Measurements from ENCODE around the gene PRR5L. TPM values are rescaled to one million over a fixed set of nuclear protein-coding genes. Genes with fewer than 3 reads are reported as not detected.

PRR5L gene
- total and polyA plus RNA-seq, 2 experiments from 2014 or later = 3.1 to 8.9 TPM

DNA sequence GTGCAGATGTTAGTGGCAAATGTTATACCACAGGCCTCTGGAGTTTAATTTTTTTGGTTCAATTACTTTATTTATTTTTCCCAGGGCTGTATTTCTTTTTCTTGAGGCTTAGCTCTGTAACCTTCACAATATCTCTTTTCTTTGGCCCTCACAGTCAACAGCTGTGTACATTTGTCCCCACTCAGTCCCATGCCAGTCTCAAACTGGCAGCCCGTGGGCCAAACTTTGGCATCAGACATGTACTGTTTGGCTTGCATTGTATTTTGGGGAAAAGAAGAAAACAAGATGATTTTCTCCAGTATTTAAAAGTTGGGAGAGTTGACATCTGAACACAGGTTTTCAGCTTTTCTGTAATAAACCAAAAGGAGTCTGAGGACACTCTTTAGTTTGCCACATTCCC lies 87.1 kb downstream of the PRR5L start:
- Histone ChIP-seq H3K27me3 (ENCODE audit: insufficient read depth) (peaks cover 12% of the 10 kb centered on the region), H3F3A (replicated peaks; ENCODE audit: low read depth) (no peaks in the 10 kb centered on the region), H3K4me3 (no peak overlapping the region), H4K20me1 (replicated peaks; ENCODE audit: insufficient read depth) (no peaks in the 10 kb centered on the region), H3K79me2 (replicated peaks; ENCODE audit: insufficient read depth) (no peaks in the 10 kb centered on the region), H3K9me2 (ENCODE audit: insufficient read depth) (no peaks in the 10 kb centered on the region), H3K4me1 (ENCODE audit: insufficient read depth) (peaks cover 2% of the 10 kb centered on the region; the same call in 1 of the 2 replicates), H3K36me3 (ENCODE audit: insufficient read depth) (no peaks in the 10 kb centered on the region), H3K27ac (ENCODE audit: low read depth) (no peak overlapping the region), H3K4me2 (no peak overlapping the region), H2AFZ (no peak overlapping the region)
- no peak for DNase-seq (ENCODE audit: low spot score)
- ATAC-seq = no peak
- H3K4me3 Mint-ChIP-seq = no peak overlapping the region
- no peak overlapping the region for H3K27ac Mint-ChIP-seq
- no peaks in the 10 kb centered on the region for H3K36me3 Mint-ChIP-seq (ENCODE audit: low read depth)
- no peaks in the 10 kb centered on the region for H3K9me3 Mint-ChIP-seq
- peaks cover under 1% of the 10 kb centered on the region; the same call in 1 of the 3 replicates for H3K4me1 Mint-ChIP-seq
- peaks cover 9% of the 10 kb centered on the region for H3K27me3 Mint-ChIP-seq (ENCODE audit: insufficient read depth, low read depth, poor library complexity)
- TF ChIP-seq STAT1 (IDR thresholded peaks at IDR 0.05; ENCODE audit: unreplicated experiment) (no peak), EZH2 (IDR thresholded peaks at IDR 0.05; ENCODE audit: low read depth, unreplicated experiment) (no peak), POLR2AphosphoS5 (IDR thresholded peaks at IDR 0.05; ENCODE audit: low read depth) (no peak), ZNF114 (CRISPR knock-in tag; IDR thresholded peaks at IDR 0.05) (no peak), ZNF331 (CRISPR knock-in tag; IDR thresholded peaks at IDR 0.05; ENCODE audit: low read depth) (no peak), CREB1 (CRISPR knock-in tag; IDR thresholded peaks at IDR 0.05; ENCODE audit: low read depth) (no peak), NANOG (IDR thresholded peaks at IDR 0.05; ENCODE audit: borderline replicate concordance) (no peak), JUNB (IDR thresholded peaks at IDR 0.05; ENCODE audit: unreplicated experiment) (no peak)
- TF ChIP-seq, protein P1, sequence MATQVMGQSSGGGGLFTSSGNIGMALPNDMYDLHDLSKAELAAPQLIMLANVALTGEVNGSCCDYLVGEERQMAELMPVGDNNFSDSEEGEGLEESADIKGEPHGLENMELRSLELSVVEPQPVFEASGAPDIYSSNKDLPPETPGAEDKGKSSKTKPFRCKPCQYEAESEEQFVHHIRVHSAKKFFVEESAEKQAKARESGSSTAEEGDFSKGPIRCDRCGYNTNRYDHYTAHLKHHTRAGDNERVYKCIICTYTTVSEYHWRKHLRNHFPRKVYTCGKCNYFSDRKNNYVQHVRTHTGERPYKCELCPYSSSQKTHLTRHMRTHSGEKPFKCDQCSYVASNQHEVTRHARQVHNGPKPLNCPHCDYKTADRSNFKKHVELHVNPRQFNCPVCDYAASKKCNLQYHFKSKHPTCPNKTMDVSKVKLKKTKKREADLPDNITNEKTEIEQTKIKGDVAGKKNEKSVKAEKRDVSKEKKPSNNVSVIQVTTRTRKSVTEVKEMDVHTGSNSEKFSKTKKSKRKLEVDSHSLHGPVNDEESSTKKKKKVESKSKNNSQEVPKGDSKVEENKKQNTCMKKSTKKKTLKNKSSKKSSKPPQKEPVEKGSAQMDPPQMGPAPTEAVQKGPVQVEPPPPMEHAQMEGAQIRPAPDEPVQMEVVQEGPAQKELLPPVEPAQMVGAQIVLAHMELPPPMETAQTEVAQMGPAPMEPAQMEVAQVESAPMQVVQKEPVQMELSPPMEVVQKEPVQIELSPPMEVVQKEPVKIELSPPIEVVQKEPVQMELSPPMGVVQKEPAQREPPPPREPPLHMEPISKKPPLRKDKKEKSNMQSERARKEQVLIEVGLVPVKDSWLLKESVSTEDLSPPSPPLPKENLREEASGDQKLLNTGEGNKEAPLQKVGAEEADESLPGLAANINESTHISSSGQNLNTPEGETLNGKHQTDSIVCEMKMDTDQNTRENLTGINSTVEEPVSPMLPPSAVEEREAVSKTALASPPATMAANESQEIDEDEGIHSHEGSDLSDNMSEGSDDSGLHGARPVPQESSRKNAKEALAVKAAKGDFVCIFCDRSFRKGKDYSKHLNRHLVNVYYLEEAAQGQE (IDR thresholded peaks at IDR 0.05; ENCODE audit: unreplicated experiment) = no peak
- TF ChIP-seq, protein P2, sequence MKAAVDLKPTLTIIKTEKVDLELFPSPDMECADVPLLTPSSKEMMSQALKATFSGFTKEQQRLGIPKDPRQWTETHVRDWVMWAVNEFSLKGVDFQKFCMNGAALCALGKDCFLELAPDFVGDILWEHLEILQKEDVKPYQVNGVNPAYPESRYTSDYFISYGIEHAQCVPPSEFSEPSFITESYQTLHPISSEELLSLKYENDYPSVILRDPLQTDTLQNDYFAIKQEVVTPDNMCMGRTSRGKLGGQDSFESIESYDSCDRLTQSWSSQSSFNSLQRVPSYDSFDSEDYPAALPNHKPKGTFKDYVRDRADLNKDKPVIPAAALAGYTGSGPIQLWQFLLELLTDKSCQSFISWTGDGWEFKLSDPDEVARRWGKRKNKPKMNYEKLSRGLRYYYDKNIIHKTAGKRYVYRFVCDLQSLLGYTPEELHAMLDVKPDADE (IDR thresholded peaks at IDR 0.05) = no peak
- TF ChIP-seq, protein P3, sequence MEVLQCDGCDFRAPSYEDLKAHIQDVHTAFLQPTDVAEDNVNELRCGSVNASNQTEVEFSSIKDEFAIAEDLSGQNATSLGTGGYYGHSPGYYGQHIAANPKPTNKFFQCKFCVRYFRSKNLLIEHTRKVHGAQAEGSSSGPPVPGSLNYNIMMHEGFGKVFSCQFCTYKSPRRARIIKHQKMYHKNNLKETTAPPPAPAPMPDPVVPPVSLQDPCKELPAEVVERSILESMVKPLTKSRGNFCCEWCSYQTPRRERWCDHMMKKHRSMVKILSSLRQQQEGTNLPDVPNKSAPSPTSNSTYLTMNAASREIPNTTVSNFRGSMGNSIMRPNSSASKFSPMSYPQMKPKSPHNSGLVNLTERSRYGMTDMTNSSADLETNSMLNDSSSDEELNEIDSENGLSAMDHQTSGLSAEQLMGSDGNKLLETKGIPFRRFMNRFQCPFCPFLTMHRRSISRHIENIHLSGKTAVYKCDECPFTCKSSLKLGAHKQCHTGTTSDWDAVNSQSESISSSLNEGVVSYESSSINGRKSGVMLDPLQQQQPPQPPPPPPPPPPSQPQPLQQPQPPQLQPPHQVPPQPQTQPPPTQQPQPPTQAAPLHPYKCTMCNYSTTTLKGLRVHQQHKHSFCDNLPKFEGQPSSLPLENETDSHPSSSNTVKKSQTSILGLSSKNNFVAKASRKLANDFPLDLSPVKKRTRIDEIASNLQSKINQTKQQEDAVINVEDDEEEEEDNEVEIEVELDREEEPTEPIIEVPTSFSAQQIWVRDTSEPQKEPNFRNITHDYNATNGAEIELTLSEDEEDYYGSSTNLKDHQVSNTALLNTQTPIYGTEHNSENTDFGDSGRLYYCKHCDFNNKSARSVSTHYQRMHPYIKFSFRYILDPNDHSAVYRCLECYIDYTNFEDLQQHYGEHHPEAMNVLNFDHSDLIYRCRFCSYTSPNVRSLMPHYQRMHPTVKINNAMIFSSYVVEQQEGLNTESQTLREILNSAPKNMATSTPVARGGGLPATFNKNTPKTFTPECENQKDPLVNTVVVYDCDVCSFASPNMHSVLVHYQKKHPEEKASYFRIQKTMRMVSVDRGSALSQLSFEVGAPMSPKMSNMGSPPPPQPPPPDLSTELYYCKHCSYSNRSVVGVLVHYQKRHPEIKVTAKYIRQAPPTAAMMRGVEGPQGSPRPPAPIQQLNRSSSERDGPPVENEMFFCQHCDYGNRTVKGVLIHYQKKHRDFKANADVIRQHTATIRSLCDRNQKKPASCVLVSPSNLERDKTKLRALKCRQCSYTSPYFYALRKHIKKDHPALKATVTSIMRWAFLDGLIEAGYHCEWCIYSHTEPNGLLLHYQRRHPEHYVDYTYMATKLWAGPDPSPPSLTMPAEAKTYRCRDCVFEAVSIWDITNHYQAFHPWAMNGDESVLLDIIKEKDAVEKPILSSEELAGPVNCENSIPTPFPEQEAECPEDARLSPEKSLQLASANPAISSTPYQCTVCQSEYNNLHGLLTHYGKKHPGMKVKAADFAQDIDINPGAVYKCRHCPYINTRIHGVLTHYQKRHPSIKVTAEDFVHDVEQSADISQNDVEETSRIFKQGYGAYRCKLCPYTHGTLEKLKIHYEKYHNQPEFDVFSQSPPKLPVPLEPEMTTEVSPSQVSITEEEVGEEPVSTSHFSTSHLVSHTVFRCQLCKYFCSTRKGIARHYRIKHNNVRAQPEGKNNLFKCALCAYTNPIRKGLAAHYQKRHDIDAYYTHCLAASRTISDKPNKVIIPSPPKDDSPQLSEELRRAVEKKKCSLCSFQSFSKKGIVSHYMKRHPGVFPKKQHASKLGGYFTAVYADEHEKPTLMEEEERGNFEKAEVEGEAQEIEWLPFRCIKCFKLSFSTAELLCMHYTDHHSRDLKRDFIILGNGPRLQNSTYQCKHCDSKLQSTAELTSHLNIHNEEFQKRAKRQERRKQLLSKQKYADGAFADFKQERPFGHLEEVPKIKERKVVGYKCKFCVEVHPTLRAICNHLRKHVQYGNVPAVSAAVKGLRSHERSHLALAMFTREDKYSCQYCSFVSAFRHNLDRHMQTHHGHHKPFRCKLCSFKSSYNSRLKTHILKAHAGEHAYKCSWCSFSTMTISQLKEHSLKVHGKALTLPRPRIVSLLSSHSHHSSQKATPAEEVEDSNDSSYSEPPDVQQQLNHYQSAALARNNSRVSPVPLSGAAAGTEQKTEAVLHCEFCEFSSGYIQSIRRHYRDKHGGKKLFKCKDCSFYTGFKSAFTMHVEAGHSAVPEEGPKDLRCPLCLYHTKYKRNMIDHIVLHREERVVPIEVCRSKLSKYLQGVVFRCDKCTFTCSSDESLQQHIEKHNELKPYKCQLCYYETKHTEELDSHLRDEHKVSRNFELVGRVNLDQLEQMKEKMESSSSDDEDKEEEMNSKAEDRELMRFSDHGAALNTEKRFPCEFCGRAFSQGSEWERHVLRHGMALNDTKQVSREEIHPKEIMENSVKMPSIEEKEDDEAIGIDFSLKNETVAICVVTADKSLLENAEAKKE (CRISPR knock-in tag; IDR thresholded peaks at IDR 0.05) = no peak

Measured in GM23338 (cell line).